Activated T-cell treated with anti-CD3 and anti-CD28 coated beads, Interleukin-2, amount 50 U/mL, for 4 hours (primary cell): ENCODE measurements around the gene CALHM3. TPM values are rescaled to one million over a fixed set of nuclear protein-coding genes. Genes with fewer than 3 reads are reported as not detected.
A peak's percentile ranks its signal among the peaks of the same experiment; 100 is the strongest.

Experiments used
- ATAC-seq, 2 donors: fragments of 200-7000 bp; cut with Tn5 transposase; one replicate each; pipeline ENCODE4 v1.10.0; 2021
- DNase-seq: peaks from one replicate; pipeline ENCODE4 v3.0.0-alpha.2; 2020
- H3K27me3 Mint-ChIP-seq: one replicate; pipeline ENCODE4 v1.8.0; 2021; ENCODE audit warnings: low read depth, mixed read lengths
- H3K36me3 Mint-ChIP-seq: one replicate; pipeline ENCODE4 v1.8.0; 2022; ENCODE audit warnings: mixed read lengths; ENCODE audit not compliant: insufficient read depth
- H3K4me1 Mint-ChIP-seq: one replicate; pipeline ENCODE4 v1.8.0; 2021; ENCODE audit warnings: low read depth, mixed read lengths
- H3K4me3 Mint-ChIP-seq: one replicate; pipeline ENCODE4 v1.8.0; 2021; ENCODE audit warnings: mild to moderate bottlenecking, moderate library complexity, mixed read lengths
- H3K9me3 Mint-ChIP-seq: one replicate; pipeline ENCODE4 v1.8.0; 2021; ENCODE audit warnings: mixed read lengths
- total RNA-seq, 3 donors: library from RNA; stranded (reverse); gene quantifications; one replicate each; pipeline ENCODE4 v1.2.1, GENCODE V29; 2021

The CALHM3 gene
- total RNA-seq, 3 donors from 2014 or later, result not detected

GRCh38 chr10:103473261-103473671 is 5.8 kb downstream of the CALHM3 start:
- no peak for ATAC-seq
- H3K4me1 Mint-ChIP-seq, result peaks cover 36% of the 10 kb centered on the region
- DNase-seq, result no peak
- H3K36me3 Mint-ChIP-seq, result no peaks in the 10 kb centered on the region
- no peaks in the 10 kb centered on the region for H3K9me3 Mint-ChIP-seq
- H3K4me3 Mint-ChIP-seq, result no peak overlapping the region
- no peaks in the 10 kb centered on the region for H3K27me3 Mint-ChIP-seq

- no peaks in the 10 kb centered on the region for H3K27me3 Mint-ChIP-seq
- no peaks in the 10 kb centered on the region for H3K36me3 Mint-ChIP-seq
- ATAC-seq, result no peak
- H3K9me3 Mint-ChIP-seq, result no peaks in the 10 kb centered on the region
- H3K4me1 Mint-ChIP-seq, result peaks cover 38% of the 10 kb centered on the region
- no peak for DNase-seq
- H3K4me3 Mint-ChIP-seq, result peak overlapping the region; percentile 46
Observed at GRCh38 chr10:103472005-103472404, 7.0 kb downstream of the CALHM3 start.

- H3K36me3 Mint-ChIP-seq, result no peaks in the 10 kb centered on the region
- H3K4me3 Mint-ChIP-seq, result peak overlapping the region; percentile 63
- DNase-seq (peak; percentile 52), ATAC-seq (peak; percentile 81)
- H3K9me3 Mint-ChIP-seq, result no peaks in the 10 kb centered on the region
- H3K27me3 Mint-ChIP-seq, result no peaks in the 10 kb centered on the region
- peaks cover 37% of the 10 kb centered on the region for H3K4me1 Mint-ChIP-seq
Observed at GRCh38 chr10:103470761-103471653, 8.0 kb downstream of the CALHM3 start.

- H3K4me1 Mint-ChIP-seq, result peaks cover 35% of the 10 kb centered on the region
- H3K27me3 Mint-ChIP-seq, result no peaks in the 10 kb centered on the region
- ATAC-seq, result no peak
- no peaks in the 10 kb centered on the region for H3K36me3 Mint-ChIP-seq
- DNase-seq, result no peak
- H3K4me3 Mint-ChIP-seq, result no peak overlapping the region
- no peaks in the 10 kb centered on the region for H3K9me3 Mint-ChIP-seq
Observed at GRCh38 chr10:103469201-103469600, 9.8 kb downstream of the CALHM3 start.

GRCh38 chr10:103467406-103467805 is 11.6 kb downstream of the CALHM3 start:
- Mint-ChIP-seq H3K4me3 (no peak overlapping the region), H3K9me3 (no peaks in the 10 kb centered on the region), H3K27me3 (no peaks in the 10 kb centered on the region), H3K4me1 (peaks cover 27% of the 10 kb centered on the region), H3K36me3 (no peaks in the 10 kb centered on the region)
- no peak for ATAC-seq
- DNase-seq, result no peak

GRCh38 chr10:103466734-103467133 is 12.3 kb downstream of the CALHM3 start:
- ATAC-seq (no peak), DNase-seq (no peak)
- no peaks in the 10 kb centered on the region for H3K9me3 Mint-ChIP-seq
- peaks cover 21% of the 10 kb centered on the region for H3K4me1 Mint-ChIP-seq
- H3K27me3 Mint-ChIP-seq, result no peaks in the 10 kb centered on the region
- no peak overlapping the region for H3K4me3 Mint-ChIP-seq
- no peaks in the 10 kb centered on the region for H3K36me3 Mint-ChIP-seq

- H3K27me3 Mint-ChIP-seq, result no peaks in the 10 kb centered on the region
- H3K4me1 Mint-ChIP-seq, result peaks cover 13% of the 10 kb centered on the region
- ATAC-seq, result no peak
- H3K9me3 Mint-ChIP-seq, result no peaks in the 10 kb centered on the region
- DNase-seq, result no peak
- H3K36me3 Mint-ChIP-seq, result no peaks in the 10 kb centered on the region
- H3K4me3 Mint-ChIP-seq, result no peak overlapping the region
Observed at GRCh38 chr10:103465411-103466179, 13.4 kb downstream of the CALHM3 start.

GRCh38 chr10:103463499-103463898 is 15.5 kb downstream of the CALHM3 start:
- Mint-ChIP-seq H3K9me3 (no peaks in the 10 kb centered on the region), H3K27me3 (no peaks in the 10 kb centered on the region), H3K4me1 (peaks cover 9% of the 10 kb centered on the region), H3K4me3 (no peak overlapping the region), H3K36me3 (no peaks in the 10 kb centered on the region)
- DNase-seq (no peak), ATAC-seq (no peak)

GRCh38 chr10:103459615-103460014 is 19.4 kb downstream of the CALHM3 start:
- H3K27me3 Mint-ChIP-seq, result no peaks in the 10 kb centered on the region
- ATAC-seq (no peak), DNase-seq (no peak)
- H3K4me1 Mint-ChIP-seq, result peaks cover 7% of the 10 kb centered on the region
- H3K9me3 Mint-ChIP-seq, result no peaks in the 10 kb centered on the region
- H3K36me3 Mint-ChIP-seq, result no peaks in the 10 kb centered on the region
- no peak overlapping the region for H3K4me3 Mint-ChIP-seq

GRCh38 chr10:103458720-103459119 is 20.3 kb downstream of the CALHM3 start, which contains the start of gene CALHM1:
CALHM1 (minus strand) TSS chr10:103458900; CDS start chr10:103458751, 149 bp downstream.
- peaks cover 10% of the 10 kb centered on the region for H3K4me1 Mint-ChIP-seq
- H3K4me3 Mint-ChIP-seq, result no peak within 1 kb of the TSS
- peak in 1 of 2 donors; percentile 25 for ATAC-seq
- H3K9me3 Mint-ChIP-seq, result no peaks in the 10 kb centered on the region
- DNase-seq, result no peak
- H3K36me3 Mint-ChIP-seq, result no peaks in the 10 kb centered on the region
- H3K27me3 Mint-ChIP-seq, result no peaks in the 10 kb centered on the region

- Mint-ChIP-seq H3K27me3 (no peaks in the 10 kb centered on the region), H3K4me3 (no peak overlapping the region), H3K36me3 (no peaks in the 10 kb centered on the region), H3K9me3 (no peaks in the 10 kb centered on the region), H3K4me1 (peaks cover 14% of the 10 kb centered on the region)
- DNase-seq (no peak), ATAC-seq (no peak)
Observed at GRCh38 chr10:103457896-103458583, 21.0 kb downstream of the CALHM3 start.

GRCh38 chr10:103457176-103457712 is 21.8 kb downstream of the CALHM3 start:
- peaks cover 21% of the 10 kb centered on the region for H3K4me1 Mint-ChIP-seq
- no peaks in the 10 kb centered on the region for H3K9me3 Mint-ChIP-seq
- H3K27me3 Mint-ChIP-seq, result no peaks in the 10 kb centered on the region
- H3K36me3 Mint-ChIP-seq, result no peaks in the 10 kb centered on the region
- no peak overlapping the region for H3K4me3 Mint-ChIP-seq
- DNase-seq, result no peak
- no peak for ATAC-seq

- H3K9me3 Mint-ChIP-seq, result no peaks in the 10 kb centered on the region
- H3K36me3 Mint-ChIP-seq, result no peaks in the 10 kb centered on the region
- ATAC-seq (no peak), DNase-seq (no peak)
- no peaks in the 10 kb centered on the region for H3K27me3 Mint-ChIP-seq
- H3K4me1 Mint-ChIP-seq, result peaks cover 25% of the 10 kb centered on the region
- no peak overlapping the region for H3K4me3 Mint-ChIP-seq
Observed at GRCh38 chr10:103456074-103456660, 22.9 kb downstream of the CALHM3 start.

- H3K36me3 Mint-ChIP-seq, result no peaks in the 10 kb centered on the region
- no peak for DNase-seq
- H3K9me3 Mint-ChIP-seq, result no peaks in the 10 kb centered on the region
- H3K4me1 Mint-ChIP-seq, result peaks cover 35% of the 10 kb centered on the region
- H3K4me3 Mint-ChIP-seq, result no peak overlapping the region
- H3K27me3 Mint-ChIP-seq, result no peaks in the 10 kb centered on the region
- ATAC-seq, result no peak
Observed at GRCh38 chr10:103455235-103455634, 23.8 kb downstream of the CALHM3 start.
